GM12878 (cell line): ENCODE data around the gene GTPBP1. TPM values are rescaled to one million over a fixed set of nuclear protein-coding genes. Genes with fewer than 3 reads are reported as not detected.

Experiments
- ATAC-seq: fragments of 200-7000 bp; cut with Tn5 transposase; 3 replicates; pipeline ENCODE4 v1.9.1; 2020; ENCODE audit warnings: mild to moderate bottlenecking, moderate library complexity
- BruUV-seq: library from RNA; stranded (reverse); fragments of 400-500 nt; replicated peaks from 2 replicates; lab custom pipeline; 2021; lab: Mats Ljungman, UMichigan
- CTCF ChIA-PET: fragments of 300-600 bp; sonication (Branson Sonifier 250); formaldehyde crosslinking; extraction: SDS; loops from one replicate; lab custom pipeline; 2021; ENCODE audit warnings: inconsistent platforms; lab: Yijun Ruan, JAX
- POLR2A ChIA-PET: fragments of 350-600 bp; formaldehyde crosslinking; extraction: SDS; loops from one replicate; lab custom pipeline; 2021; ENCODE audit warnings: inconsistent platforms; lab: Charles Lee
- RAD21 ChIA-PET: fragments of 300-600 bp; sonication (Branson Sonifier 250); formaldehyde crosslinking; loops from one replicate; lab custom pipeline; 2023; ENCODE audit warnings: antibody characterized with exemption; ENCODE audit not compliant: unreplicated experiment; lab: Charles Lee
- SMC1A ChIA-PET: fragments of 300-600 bp; sonication (Branson Sonifier 250); formaldehyde crosslinking; loops from one replicate; lab custom pipeline; 2023; ENCODE audit not compliant: unreplicated experiment, uncharacterized antibody; lab: Charles Lee
- DNase-seq: peaks from one replicate; pipeline ENCODE4 v3.0.0-alpha.2; 2011; ENCODE audit warnings: low read depth, low spot score
- FAIRE-seq: peaks from 3 replicates; lab custom pipeline; 2011; peaks lifted over from hg19 to GRCh38; lab: Jason Lieb, UNC
- H2AFZ ChIP-seq: 2 replicates; pipeline ENCODE4 v1.6.0; 2011; ENCODE audit warnings: low read depth, low read length, control low read depth; ENCODE audit not compliant: control insufficient read depth
- H3K27ac ChIP-seq: 2 replicates; pipeline ENCODE4 v1.5.1; 2011; ENCODE audit warnings: control low read depth; ENCODE audit not compliant: control insufficient read depth, insufficient read depth
- H3K27me3 ChIP-seq, 2 experiments: replicated peaks in 1 of 2; 2 replicates each; pipeline versions ENCODE4 v1.6.0 to v1.6.1; 2011; ENCODE audit warnings: low read length in 1 of 2; ENCODE audit not compliant: control insufficient read depth in 2 of 2, insufficient read depth in 2 of 2
- H3K36me3 ChIP-seq, 2 experiments: 2 replicates each; pipeline ENCODE4 v1.5.1; 2011; ENCODE audit warnings: low read length in 1 of 2; ENCODE audit not compliant: control insufficient read depth in 2 of 2, insufficient read depth in 2 of 2
- H3K4me1 ChIP-seq: 2 replicates; pipeline ENCODE4 v1.6.1; 2011; ENCODE audit warnings: mild to moderate bottlenecking, low read length, moderate library complexity, mixed read lengths; ENCODE audit not compliant: control insufficient read depth, insufficient read depth
- H3K4me2 ChIP-seq: 2 replicates; pipeline ENCODE4 v1.6.0; 2011; ENCODE audit warnings: control low read depth; ENCODE audit not compliant: control insufficient read depth, insufficient read depth
- H3K4me3 ChIP-seq: fragments of 200-600 bp; sonication (generic); 2 replicates; pipeline ENCODE4 v1.5.1; 2016
- H3K79me2 ChIP-seq: 2 replicates; pipeline ENCODE4 v1.6.0; 2011; ENCODE audit warnings: low read length; ENCODE audit not compliant: control insufficient read depth, insufficient read depth
- H3K9ac ChIP-seq: 2 replicates; pipeline ENCODE4 v1.8.0; 2011; ENCODE audit warnings: low read length, control low read depth, mixed read lengths; ENCODE audit not compliant: control insufficient read depth, insufficient read depth
- H3K9me3 ChIP-seq: replicated peaks from 3 replicates; pipeline ENCODE4 v1.5.1; 2011; ENCODE audit warnings: mild to moderate bottlenecking, low read length; ENCODE audit not compliant: control insufficient read depth, insufficient read depth
- H4K20me1 ChIP-seq: 2 replicates; pipeline ENCODE4 v1.6.0; 2011; ENCODE audit not compliant: control insufficient read depth, insufficient read depth
- CHD4 ChIP-seq: fragments of 200-600 bp; sonication (generic); IDR thresholded peaks from 2 replicates; pipeline ENCODE4 v1.6.1; 2016; ENCODE audit warnings: mild to moderate bottlenecking
- MEF2B ChIP-seq: fragments of 450-650 bp; IDR thresholded peaks from 2 replicates; pipeline ENCODE4 v1.6.1; 2018; ENCODE audit warnings: mild to moderate bottlenecking, moderate library complexity; ENCODE audit not compliant: partially characterized antibody, poor library complexity, severe bottlenecking
- MXI1 ChIP-seq: fragments of 150-350 bp; IDR thresholded peaks from 2 replicates; pipeline ENCODE4 v1.6.1; 2011; ENCODE audit warnings: low read depth, mild to moderate bottlenecking, inconsistent platforms, low read length, improper control_type of control experiment
- MYC ChIP-seq: IDR thresholded peaks from 2 replicates; pipeline ENCODE4 v1.6.1; 2011; ENCODE audit warnings: mild to moderate bottlenecking, low read length, moderate library complexity, inconsistent platforms; ENCODE audit not compliant: insufficient read depth, insufficient replicate concordance, insufficient read length, severe bottlenecking
- NR2F1 ChIP-seq: fragments of 450-650 bp; conservative IDR thresholded peaks from 2 replicates; pipeline ENCODE4 v1.6.1; 2017; ENCODE audit warnings: mild to moderate bottlenecking
- RUNX3 ChIP-seq: IDR thresholded peaks from 2 replicates; pipeline ENCODE4 v1.6.1; 2012; ENCODE audit warnings: low read length, inconsistent platforms
- WGBS: methylation state at CpG from one replicate; pipeline ENCODE4 v1.1.6; 2016; ENCODE audit warnings: low lambda C conversion rate; ENCODE audit not compliant: insufficient replicate concordance, insufficient coverage; ENCODE audit errors: missing lambda C conversion rate; 5-methylcytosine and 5-hydroxymethylcytosine counted together
- in situ Hi-C: fragments of 300-500 bp; cut with MboI; formaldehyde crosslinking; loops from 9 replicates; pipeline ENCODE4 v1.14.3; 2018; ENCODE audit warnings: mixed read lengths
- intact Hi-C: fragments of 100-400 bp; cut with micrococcal nuclease; formaldehyde crosslinking; loops from one replicate; pipeline ENCODE4 v1.14.2; 2022; ENCODE audit not compliant: unreplicated experiment
- polyA plus RNA-seq, 11 experiments: library from polyadenylated mRNA; depleted of rRNA in 4 of 11; unstranded in 6 of 11; stranded (reverse) in 5 of 11; fragments of >200 nt; fragmentation: Nextera tagmentation in 4 of 11; fragmentation: Illumina TruSeq in 1 of 11; extraction: Ambion mirVana in 4 of 11; extraction: Trizol in 1 of 11; gene quantifications; 1 replicate in 1 of 11; 2 replicates in 10 of 11; pipeline versions ENCODE4 v1.2.1 to v1.2.3, GENCODE V29; 2011 to 2016; ENCODE audit warnings: inconsistent platforms in 2 of 11, missing spikeins in 2 of 11, low read depth in 1 of 11
- total RNA-seq, 4 experiments: library from RNA; depleted of rRNA in 3 of 4; stranded (reverse); fragments of >200 nt in 3 of 4; fragmentation: Illumina TruSeq in 1 of 4; extraction: Trizol in 1 of 4; gene quantifications; 2 replicates each; pipeline versions ENCODE4 v1.2.1 to v1.2.3, GENCODE V29; 2013 to 2021
- TF ChIP-seq, protein P1 (sequence below), 3 experiments: IDR thresholded peaks in 2 of 3; conservative IDR thresholded peaks in 1 of 3; 2 replicates each; pipeline ENCODE4 v1.5.1; 2011; ENCODE audit warnings: low read depth in 3 of 3, low read length in 3 of 3, mild to moderate bottlenecking in 3 of 3, control low read depth in 2 of 3, moderate library complexity in 2 of 3, inconsistent platforms in 1 of 3, mixed read lengths in 1 of 3; ENCODE audit not compliant: control insufficient read depth in 2 of 3, insufficient read depth in 1 of 3; ENCODE audit errors: extremely low read depth in 1 of 3
- TF ChIP-seq, protein P2 (sequence below): IDR thresholded peaks from 2 replicates; pipeline ENCODE4 v1.6.1; 2011; ENCODE audit warnings: low read depth, mild to moderate bottlenecking, low read length, moderate library complexity, borderline replicate concordance; ENCODE audit errors: extremely low read depth

Gene GTPBP1
- total and polyA plus RNA-seq, 10 of the 15 experiments (the other 5 are each of a cell fraction or from before 2014, with no cell fraction given), result 0.89 to 63.1 (median 34.2) TPM

GRCh38 chr22:38759005-38759404 is 53.3 kb downstream of the GTPBP1 start (continued):
- TF ChIP-seq, protein P1, sequence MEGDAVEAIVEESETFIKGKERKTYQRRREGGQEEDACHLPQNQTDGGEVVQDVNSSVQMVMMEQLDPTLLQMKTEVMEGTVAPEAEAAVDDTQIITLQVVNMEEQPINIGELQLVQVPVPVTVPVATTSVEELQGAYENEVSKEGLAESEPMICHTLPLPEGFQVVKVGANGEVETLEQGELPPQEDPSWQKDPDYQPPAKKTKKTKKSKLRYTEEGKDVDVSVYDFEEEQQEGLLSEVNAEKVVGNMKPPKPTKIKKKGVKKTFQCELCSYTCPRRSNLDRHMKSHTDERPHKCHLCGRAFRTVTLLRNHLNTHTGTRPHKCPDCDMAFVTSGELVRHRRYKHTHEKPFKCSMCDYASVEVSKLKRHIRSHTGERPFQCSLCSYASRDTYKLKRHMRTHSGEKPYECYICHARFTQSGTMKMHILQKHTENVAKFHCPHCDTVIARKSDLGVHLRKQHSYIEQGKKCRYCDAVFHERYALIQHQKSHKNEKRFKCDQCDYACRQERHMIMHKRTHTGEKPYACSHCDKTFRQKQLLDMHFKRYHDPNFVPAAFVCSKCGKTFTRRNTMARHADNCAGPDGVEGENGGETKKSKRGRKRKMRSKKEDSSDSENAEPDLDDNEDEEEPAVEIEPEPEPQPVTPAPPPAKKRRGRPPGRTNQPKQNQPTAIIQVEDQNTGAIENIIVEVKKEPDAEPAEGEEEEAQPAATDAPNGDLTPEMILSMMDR (IDR thresholded peaks at IDR 0.05 in 2 of 3, conservative IDR thresholded peaks at IDR 0.05 in 1 of 3; ENCODE audit: control insufficient read depth in 2 of 3, extremely low read depth in 1 of 3, insufficient read depth in 1 of 3, low read depth in 3 of 3, low read length in 3 of 3), result no peak

DNA sequence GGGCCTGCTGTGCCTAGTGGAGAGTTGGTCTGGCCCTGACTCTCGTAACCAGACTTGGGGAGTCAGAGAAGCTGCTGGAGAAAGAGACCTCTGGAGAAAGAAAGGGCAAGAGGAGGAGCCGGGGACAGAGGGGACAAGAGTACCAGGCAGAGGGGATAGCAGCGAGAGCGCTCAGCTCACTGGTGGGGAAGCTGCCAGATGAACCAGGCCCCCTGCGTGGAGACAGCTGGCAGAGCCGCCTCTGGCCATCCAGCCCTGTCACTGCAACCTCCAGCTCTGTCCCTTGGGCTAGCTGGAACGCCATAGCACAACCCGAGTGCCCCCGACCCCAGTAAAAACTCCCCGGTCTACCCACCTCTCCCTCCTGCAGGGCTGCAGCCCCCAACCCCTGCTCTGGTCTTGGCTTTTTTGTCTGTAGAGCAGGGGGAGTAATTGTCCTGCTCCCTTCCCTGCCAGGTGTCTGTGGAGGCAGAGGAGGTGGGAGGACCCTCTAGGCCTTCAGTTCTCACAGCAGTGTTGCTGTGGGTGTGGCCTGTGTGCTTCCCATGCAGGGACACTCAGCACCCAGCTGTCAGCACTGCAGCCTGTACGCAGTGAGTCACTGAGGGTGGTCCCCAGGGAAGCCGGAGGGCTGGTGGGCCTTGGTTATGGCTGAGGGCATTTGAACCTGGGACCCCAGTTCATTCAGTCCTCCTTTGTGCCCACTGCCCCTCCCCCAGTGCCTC is 54.9 kb downstream of the GTPBP1 start:
- H4K20me1 ChIP-seq, result no peaks in the 10 kb centered on the region
- ChIA-PET SMC1A (no interaction called here), CTCF (interaction anchor here (7.5 kb wide), 1 partner anchor 8 kb away, joined by 42 read pairs; no protein-coding TSS in a partner anchor), RAD21 (no interaction called here), POLR2A (interaction anchor here (0.5 kb wide), 1 partner anchor 13 kb away, joined by 4 read pairs; no protein-coding TSS in a partner anchor)
- H3K27ac ChIP-seq, result no peak overlapping the region
- no peak overlapping the region for H3K4me2 ChIP-seq
- no peaks in the 10 kb centered on the region for H3K27me3 ChIP-seq
- in situ Hi-C loops, result loop anchor here (10.0 kb wide), 1 partner anchor 364 kb away; no protein-coding TSS in a partner anchor
- H3K9ac ChIP-seq, result no peak overlapping the region
- H3K4me1 ChIP-seq, result peaks cover 25% of the 10 kb centered on the region
- FAIRE-seq (no peak), ATAC-seq (no peak), DNase-seq (no peak)
- no peaks in the 10 kb centered on the region for H3K36me3 ChIP-seq
- no peak overlapping the region for H2AFZ ChIP-seq
- 77% methylated on average over 12 of the region's 12 CpGs for WGBS
- H3K9me3 ChIP-seq, result no peaks in the 10 kb centered on the region
- peaks cover 12% of the 10 kb centered on the region for H3K79me2 ChIP-seq
- intact Hi-C loops, result loop anchor here (10.0 kb wide), 2 partner anchors 364 to 554 kb away; partner anchors contain the start of gene RPL3
- TF ChIP-seq MYC, result no peak
- TF ChIP-seq MEF2B, result peak; percentile 28
- TF ChIP-seq, protein P2, sequence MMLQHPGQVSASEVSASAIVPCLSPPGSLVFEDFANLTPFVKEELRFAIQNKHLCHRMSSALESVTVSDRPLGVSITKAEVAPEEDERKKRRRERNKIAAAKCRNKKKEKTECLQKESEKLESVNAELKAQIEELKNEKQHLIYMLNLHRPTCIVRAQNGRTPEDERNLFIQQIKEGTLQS, result no peak
- no peak for TF ChIP-seq RUNX3
- TF ChIP-seq MXI1, result no peak
- no peak for TF ChIP-seq NR2F1
- TF ChIP-seq CHD4, result no peak
- no peak overlapping the region for H3K4me3 ChIP-seq
- no TSS peak for BruUV-seq
